HCT116 (cell line): ENCODE data around the gene TEX19.

ENCODE experiments used
- EZH2 ChIP-seq: fragments of 200-600 bp; sonication (generic); IDR thresholded peaks from 2 replicates; pipeline ENCODE4 v1.6.1; 2017; ENCODE audit warnings: antibody characterized with exemption, mixed run types
- POLR2A ChIP-seq: IDR thresholded peaks from 2 replicates; pipeline ENCODE4 v1.7.0; 2011; ENCODE audit warnings: borderline replicate concordance; ENCODE audit not compliant: insufficient read depth, insufficient read length; ENCODE audit errors: extremely low read depth
- POLR2AphosphoS5 ChIP-seq: IDR thresholded peaks from 2 replicates; pipeline ENCODE4 v1.6.1; 2011; ENCODE audit warnings: mild to moderate bottlenecking, low read depth, low read length, moderate library complexity
- SIN3A ChIP-seq: IDR thresholded peaks from 2 replicates; pipeline ENCODE4 v1.6.1; 2012; ENCODE audit warnings: low read depth
- ZFX ChIP-seq: fragments of 450-650 bp; IDR thresholded peaks from 2 replicates; pipeline ENCODE4 v1.6.1; 2017
- TF ChIP-seq, protein P1 (sequence below), 3 experiments: fragments of 200-600 bp in 1 of 3; sonication (generic) in 1 of 3; IDR thresholded peaks in 2 of 3; conservative IDR thresholded peaks in 1 of 3; 2 replicates each; pipeline ENCODE4 v1.5.1; 2012 to 2017; ENCODE audit warnings: low read depth in 2 of 3, low read length in 2 of 3, antibody characterized with exemption in 1 of 3, borderline replicate concordance in 1 of 3, control low read depth in 1 of 3, mild to moderate bottlenecking in 1 of 3, mixed read lengths in 1 of 3, mixed run types in 1 of 3, moderate library complexity in 1 of 3; ENCODE audit not compliant: insufficient read depth in 1 of 3
- TF ChIP-seq, protein P2 (sequence below): IDR thresholded peaks from 2 replicates; pipeline ENCODE4 v1.6.1; 2012; ENCODE audit warnings: low read depth
- TF ChIP-seq, protein P3 (sequence below): IDR thresholded peaks from 2 replicates; pipeline ENCODE4 v1.6.1; 2012

DNA sequence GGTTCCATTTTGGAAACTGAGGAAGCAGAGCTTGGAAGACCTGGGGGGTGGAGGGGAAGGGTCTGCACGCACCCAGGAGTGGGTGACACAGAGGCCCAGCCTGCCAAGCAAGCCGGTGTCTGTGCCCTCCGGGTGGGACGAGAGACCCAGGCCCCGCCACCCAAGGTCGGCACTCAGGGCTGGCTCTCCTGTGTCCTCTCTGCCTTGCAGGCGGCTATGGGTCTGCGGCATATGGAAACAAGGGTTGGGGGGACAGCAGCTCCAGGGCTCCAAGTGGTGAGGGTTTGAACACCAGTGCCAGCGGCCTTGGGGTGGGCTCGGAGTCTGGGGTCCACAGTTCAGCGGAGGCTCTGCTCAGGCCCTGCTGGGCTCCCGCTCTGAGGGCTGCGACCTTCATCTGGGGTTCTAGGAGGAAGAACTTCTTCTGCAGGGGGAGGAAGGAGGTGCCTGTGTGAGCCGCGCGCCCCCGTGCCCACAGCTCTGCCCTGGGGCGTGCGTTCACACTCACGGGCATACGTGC lies 37.0 kb upstream of the TEX19 start:
- TF ChIP-seq, protein P1, sequence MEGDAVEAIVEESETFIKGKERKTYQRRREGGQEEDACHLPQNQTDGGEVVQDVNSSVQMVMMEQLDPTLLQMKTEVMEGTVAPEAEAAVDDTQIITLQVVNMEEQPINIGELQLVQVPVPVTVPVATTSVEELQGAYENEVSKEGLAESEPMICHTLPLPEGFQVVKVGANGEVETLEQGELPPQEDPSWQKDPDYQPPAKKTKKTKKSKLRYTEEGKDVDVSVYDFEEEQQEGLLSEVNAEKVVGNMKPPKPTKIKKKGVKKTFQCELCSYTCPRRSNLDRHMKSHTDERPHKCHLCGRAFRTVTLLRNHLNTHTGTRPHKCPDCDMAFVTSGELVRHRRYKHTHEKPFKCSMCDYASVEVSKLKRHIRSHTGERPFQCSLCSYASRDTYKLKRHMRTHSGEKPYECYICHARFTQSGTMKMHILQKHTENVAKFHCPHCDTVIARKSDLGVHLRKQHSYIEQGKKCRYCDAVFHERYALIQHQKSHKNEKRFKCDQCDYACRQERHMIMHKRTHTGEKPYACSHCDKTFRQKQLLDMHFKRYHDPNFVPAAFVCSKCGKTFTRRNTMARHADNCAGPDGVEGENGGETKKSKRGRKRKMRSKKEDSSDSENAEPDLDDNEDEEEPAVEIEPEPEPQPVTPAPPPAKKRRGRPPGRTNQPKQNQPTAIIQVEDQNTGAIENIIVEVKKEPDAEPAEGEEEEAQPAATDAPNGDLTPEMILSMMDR (IDR thresholded peaks at IDR 0.05 in 2 of 3, conservative IDR thresholded peaks at IDR 0.05 in 1 of 3; ENCODE audit: borderline replicate concordance in 1 of 3, insufficient read depth in 1 of 3, low read depth in 2 of 3, low read length in 2 of 3) = no peak
- TF ChIP-seq POLR2AphosphoS5 (no peak), ZFX (no peak), EZH2 (no peak), POLR2A (no peak), SIN3A (no peak)
- TF ChIP-seq, protein P2, sequence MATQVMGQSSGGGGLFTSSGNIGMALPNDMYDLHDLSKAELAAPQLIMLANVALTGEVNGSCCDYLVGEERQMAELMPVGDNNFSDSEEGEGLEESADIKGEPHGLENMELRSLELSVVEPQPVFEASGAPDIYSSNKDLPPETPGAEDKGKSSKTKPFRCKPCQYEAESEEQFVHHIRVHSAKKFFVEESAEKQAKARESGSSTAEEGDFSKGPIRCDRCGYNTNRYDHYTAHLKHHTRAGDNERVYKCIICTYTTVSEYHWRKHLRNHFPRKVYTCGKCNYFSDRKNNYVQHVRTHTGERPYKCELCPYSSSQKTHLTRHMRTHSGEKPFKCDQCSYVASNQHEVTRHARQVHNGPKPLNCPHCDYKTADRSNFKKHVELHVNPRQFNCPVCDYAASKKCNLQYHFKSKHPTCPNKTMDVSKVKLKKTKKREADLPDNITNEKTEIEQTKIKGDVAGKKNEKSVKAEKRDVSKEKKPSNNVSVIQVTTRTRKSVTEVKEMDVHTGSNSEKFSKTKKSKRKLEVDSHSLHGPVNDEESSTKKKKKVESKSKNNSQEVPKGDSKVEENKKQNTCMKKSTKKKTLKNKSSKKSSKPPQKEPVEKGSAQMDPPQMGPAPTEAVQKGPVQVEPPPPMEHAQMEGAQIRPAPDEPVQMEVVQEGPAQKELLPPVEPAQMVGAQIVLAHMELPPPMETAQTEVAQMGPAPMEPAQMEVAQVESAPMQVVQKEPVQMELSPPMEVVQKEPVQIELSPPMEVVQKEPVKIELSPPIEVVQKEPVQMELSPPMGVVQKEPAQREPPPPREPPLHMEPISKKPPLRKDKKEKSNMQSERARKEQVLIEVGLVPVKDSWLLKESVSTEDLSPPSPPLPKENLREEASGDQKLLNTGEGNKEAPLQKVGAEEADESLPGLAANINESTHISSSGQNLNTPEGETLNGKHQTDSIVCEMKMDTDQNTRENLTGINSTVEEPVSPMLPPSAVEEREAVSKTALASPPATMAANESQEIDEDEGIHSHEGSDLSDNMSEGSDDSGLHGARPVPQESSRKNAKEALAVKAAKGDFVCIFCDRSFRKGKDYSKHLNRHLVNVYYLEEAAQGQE = no peak
- TF ChIP-seq, protein P3, sequence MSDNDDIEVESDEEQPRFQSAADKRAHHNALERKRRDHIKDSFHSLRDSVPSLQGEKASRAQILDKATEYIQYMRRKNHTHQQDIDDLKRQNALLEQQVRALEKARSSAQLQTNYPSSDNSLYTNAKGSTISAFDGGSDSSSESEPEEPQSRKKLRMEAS = no peak
